GM12875 (cell line): ENCODE measurements around the gene TNNC1.

Experiments
- H3K4me3 ChIP-seq: one replicate; pipeline ENCODE4 v1.5.1; 2011; ENCODE audit warnings: low read depth, low read length, control low read depth
- CTCF ChIP-seq: IDR thresholded peaks from 2 replicates; pipeline ENCODE4 v1.5.1; 2011; ENCODE audit warnings: low read depth, mild to moderate bottlenecking, control low read depth, inconsistent platforms, low read length, moderate library complexity, borderline replicate concordance; ENCODE audit not compliant: insufficient read depth

Gene TNNC1

GRCh38 chr3:52455283-52456168 is 1.7 kb upstream of the TNNC1 start, which contains the start of gene NISCH:
Gene NISCH (plus strand): TSS chr3:52455604. CDS start chr3:52455642, 38 bp downstream.
- TF ChIP-seq CTCF, result no peak
- peak within 1 kb of the TSS; percentile 87 for H3K4me3 ChIP-seq

DNA sequence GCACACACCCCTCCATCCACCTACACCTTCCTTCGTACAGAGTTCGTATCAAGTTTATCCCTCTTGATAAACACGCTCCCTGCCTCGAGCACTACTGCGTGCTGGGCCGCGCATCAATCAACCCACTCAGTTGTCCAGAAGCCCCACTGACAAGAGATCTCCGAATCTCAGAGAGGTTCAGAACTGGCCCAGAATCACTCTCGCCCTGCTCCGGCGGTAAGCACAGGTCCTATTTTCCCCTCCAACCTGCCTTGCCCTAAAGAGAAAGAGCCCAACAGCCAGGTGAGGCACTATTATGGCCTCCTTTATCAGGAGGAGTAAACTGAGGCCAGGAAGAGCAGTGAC is 1.1 kb upstream of the TNNC1 start:
- H3K4me3 ChIP-seq, result peak overlapping the region; percentile 87
- no peak for TF ChIP-seq CTCF

DNA sequence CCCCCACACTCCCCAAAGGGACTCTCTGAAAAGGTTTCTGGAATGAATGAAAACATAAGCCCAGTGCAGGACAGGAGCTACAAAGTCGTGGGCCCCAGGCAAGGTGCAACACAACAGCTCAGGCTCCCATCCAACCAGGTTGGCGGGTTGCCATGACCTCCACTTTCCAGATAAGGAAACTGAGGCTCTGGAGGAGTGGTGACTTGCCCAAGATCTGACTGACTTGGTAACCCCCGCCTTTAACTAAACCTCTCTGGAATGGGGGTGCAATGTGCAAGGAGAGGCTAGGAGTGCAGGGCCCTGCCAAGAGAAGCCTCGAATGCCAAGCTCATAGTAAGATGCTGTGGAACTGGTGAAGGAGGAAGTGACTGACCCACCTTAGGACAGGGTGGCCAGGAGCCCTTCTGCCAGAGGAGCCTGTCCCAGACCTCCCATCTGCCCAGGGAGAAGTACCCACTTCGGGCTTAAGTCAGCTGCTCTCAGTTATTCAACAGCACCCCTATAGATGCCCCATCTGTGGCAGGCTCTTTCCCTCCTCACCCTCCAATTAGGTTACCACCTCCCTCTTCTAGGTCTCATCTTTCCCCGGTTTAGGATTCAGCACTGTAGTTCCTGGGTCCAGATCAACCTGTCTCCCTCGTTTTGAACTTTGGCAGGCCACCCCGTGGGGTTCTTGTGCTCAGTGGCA is 553 bp upstream of the TNNC1 start:
- no peak for TF ChIP-seq CTCF
- peak overlapping the region; percentile 87 for H3K4me3 ChIP-seq

GRCh38 chr3:52452570-52453221 is 1.1 kb downstream of the TNNC1 start:
- H3K4me3 ChIP-seq, result no peak overlapping the region
- TF ChIP-seq CTCF, result no peak

- H3K4me3 ChIP-seq, result no peak overlapping the region
- no peak for TF ChIP-seq CTCF
Measured at GRCh38 chr3:52452126-52452525, 1.7 kb downstream of the TNNC1 start.

- no peak for TF ChIP-seq CTCF
- H3K4me3 ChIP-seq, result no peak overlapping the region
Measured at GRCh38 chr3:52451237-52452083, 2.4 kb downstream of the TNNC1 start.
